LNCaP clone FGC (cell line): ENCODE data around the gene GPC6.
"Not testable (repeated sequence)": the region's sequence is repeated elsewhere in the genome, so short reads cannot be mapped to it uniquely, and the experiment has no call there.

Experiments used
- DNase-seq: peaks from one replicate; pipeline ENCODE4 v3.0.0-alpha.2; 2011; ENCODE audit warnings: low read depth
- H3K4me3 ChIP-seq: 2 replicates; pipeline ENCODE4 v1.5.1; 2011; ENCODE audit warnings: mild to moderate bottlenecking, low read depth, low read length, control low read depth
- CTCF ChIP-seq: IDR thresholded peaks from 2 replicates; pipeline ENCODE4 v1.5.1; 2012; ENCODE audit warnings: mild to moderate bottlenecking; ENCODE audit not compliant: control insufficient read depth, insufficient read depth; ENCODE audit errors: extremely low read depth

The GPC6 gene

GRCh38 chr13:93435651-93436050 lies 209.0 kb downstream of the GPC6 start:
- no peak for DNase-seq
- H3K4me3 ChIP-seq, result no peak overlapping the region
- TF ChIP-seq CTCF, result no peak

- H3K4me3 ChIP-seq, result no peak overlapping the region
- no peak for DNase-seq
- no peak for TF ChIP-seq CTCF
Observed at GRCh38 chr13:93437081-93437480, 210.5 kb downstream of the GPC6 start.

GRCh38 chr13:93446238-93446637 lies 219.6 kb downstream of the GPC6 start:
- no peak for DNase-seq
- TF ChIP-seq CTCF, result no peak
- H3K4me3 ChIP-seq, result no peak overlapping the region

DNA sequence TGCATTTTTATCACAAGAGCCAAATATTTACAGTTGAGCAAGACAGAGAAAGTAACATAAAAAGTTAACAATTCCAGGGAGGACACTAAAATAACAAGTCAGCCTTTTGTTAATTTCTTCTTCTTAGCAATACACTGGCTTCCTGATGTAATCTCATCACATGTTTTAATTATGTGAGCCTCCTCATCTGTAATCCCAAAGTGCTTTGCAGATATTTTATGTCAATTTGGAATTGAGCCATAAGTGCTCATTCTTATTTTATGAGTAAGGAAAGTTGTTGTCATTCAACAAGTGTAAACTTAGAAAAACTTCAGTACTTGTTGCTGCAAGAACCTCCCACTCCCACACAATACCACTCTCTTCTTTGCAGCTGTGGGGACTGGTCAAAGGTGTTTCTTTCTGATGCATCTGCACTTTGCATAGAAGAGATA lies 223.6 kb downstream of the GPC6 start:
- no peak for DNase-seq
- H3K4me3 ChIP-seq, result no peak overlapping the region
- TF ChIP-seq CTCF, result no peak

- no peak for TF ChIP-seq CTCF
- no peak for DNase-seq
- H3K4me3 ChIP-seq, result no peak overlapping the region
Observed at GRCh38 chr13:93450761-93451160, 224.2 kb downstream of the GPC6 start.

GRCh38 chr13:93454676-93455235 lies 228.1 kb downstream of the GPC6 start:
- DNase-seq, H3K4me3 ChIP-seq: not testable (repeated sequence)

- no peak for TF ChIP-seq CTCF
- no peak overlapping the region for H3K4me3 ChIP-seq
- DNase-seq, result no peak
Observed at GRCh38 chr13:93455861-93456260, 229.3 kb downstream of the GPC6 start.
